ENCODE data around the gene XYLB.

Gene XYLB

DNA sequence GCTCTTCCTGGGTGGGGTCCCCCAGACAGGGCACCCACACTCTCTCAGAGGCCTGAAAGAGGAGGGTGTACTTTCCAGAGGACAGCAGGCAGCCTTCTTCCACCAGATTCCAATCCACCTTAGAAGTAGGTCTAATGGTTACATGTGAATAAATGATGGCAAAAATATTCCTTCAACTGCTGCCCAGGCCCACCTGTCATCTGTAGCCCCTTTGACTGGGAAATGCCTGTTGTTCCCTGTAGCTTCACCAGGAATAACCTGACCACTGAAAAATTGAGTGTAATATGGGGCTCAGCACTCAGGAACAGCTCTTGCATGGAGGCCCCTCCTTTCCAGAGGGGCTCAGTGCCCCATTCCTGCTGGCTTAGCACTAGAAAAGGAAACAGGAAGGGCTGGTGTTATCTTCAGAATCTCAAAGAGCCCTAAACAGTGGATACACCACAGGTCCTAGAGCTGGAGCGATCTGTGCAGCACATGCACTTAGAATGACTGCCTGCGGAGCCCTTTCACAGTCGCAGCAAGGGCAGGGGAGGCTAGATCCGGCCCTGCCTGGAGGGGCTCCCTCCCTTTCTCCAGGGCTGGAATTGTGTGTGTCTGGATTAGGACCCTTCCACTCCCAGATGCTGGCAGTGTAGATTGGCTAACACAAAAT lies 32.3 kb upstream of the XYLB start:
- Histone ChIP-seq H3K36me3 (replicated peaks) (no peaks in the 10 kb centered on the region), H3K27me3 (replicated peaks) (no peaks in the 10 kb centered on the region), H3K27ac (no peak overlapping the region), H3K4me3 (ENCODE audit: low read depth, low read length) (no peak overlapping the region)
- DNase-seq, result no peak
- in situ Hi-C loops (cut with HindIII; ENCODE audit: low pct_ligation_motif_present, low sequenced_read_pairs), result no loop called here
- TF ChIP-seq, protein P1, sequence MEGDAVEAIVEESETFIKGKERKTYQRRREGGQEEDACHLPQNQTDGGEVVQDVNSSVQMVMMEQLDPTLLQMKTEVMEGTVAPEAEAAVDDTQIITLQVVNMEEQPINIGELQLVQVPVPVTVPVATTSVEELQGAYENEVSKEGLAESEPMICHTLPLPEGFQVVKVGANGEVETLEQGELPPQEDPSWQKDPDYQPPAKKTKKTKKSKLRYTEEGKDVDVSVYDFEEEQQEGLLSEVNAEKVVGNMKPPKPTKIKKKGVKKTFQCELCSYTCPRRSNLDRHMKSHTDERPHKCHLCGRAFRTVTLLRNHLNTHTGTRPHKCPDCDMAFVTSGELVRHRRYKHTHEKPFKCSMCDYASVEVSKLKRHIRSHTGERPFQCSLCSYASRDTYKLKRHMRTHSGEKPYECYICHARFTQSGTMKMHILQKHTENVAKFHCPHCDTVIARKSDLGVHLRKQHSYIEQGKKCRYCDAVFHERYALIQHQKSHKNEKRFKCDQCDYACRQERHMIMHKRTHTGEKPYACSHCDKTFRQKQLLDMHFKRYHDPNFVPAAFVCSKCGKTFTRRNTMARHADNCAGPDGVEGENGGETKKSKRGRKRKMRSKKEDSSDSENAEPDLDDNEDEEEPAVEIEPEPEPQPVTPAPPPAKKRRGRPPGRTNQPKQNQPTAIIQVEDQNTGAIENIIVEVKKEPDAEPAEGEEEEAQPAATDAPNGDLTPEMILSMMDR (IDR thresholded peaks at IDR 0.05; ENCODE audit: low read depth, low read length, missing control alignments), result no peak

DNA sequence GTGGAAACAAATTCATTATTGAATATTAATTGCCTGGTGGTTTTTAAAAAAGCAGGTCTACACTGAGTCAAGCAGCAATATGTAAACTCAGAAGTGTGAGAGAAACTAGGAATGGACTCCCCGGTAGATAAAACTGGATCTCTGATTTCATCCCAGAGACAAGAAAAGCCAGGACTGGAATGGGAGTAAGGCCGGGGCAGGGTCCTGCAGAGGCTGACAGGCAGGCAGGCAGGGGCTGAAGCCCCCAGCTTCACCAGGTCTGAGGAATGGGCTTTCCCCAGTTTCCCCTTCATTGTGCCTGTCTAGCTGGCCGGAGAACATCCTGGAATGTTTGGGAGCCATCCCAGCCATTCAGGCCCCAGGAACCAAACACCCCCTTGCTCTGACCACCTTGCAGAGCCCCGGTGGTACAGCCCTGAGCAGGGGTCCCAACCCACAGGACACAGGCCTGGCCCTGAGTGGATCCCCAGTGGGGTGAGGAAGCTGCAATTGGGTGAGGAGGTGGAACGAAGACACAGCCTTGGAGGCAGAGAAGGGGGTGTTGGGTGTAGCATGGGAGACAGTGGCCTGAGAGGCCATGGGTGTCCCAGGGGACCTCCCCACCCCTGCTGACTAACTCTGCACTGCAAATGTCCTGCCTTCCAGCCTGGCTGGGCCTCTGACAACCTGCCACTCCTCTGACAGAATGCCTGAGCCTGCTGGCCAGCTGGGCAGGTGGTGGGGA lies 31.7 kb upstream of the XYLB start:
- no peak for DNase-seq
- H3K4me3 ChIP-seq (ENCODE audit: low read depth, low read length), result no peak overlapping the region
- TF ChIP-seq, protein P1 (IDR thresholded peaks at IDR 0.05; ENCODE audit: low read depth, low read length, missing control alignments), result no peak
- in situ Hi-C loops (cut with HindIII; ENCODE audit: low pct_ligation_motif_present, low sequenced_read_pairs), result no loop called here
- no peaks in the 10 kb centered on the region for H3K27me3 ChIP-seq (replicated peaks)
- no peaks in the 10 kb centered on the region for H3K36me3 ChIP-seq (replicated peaks)
- no peak overlapping the region for H3K27ac ChIP-seq

DNA sequence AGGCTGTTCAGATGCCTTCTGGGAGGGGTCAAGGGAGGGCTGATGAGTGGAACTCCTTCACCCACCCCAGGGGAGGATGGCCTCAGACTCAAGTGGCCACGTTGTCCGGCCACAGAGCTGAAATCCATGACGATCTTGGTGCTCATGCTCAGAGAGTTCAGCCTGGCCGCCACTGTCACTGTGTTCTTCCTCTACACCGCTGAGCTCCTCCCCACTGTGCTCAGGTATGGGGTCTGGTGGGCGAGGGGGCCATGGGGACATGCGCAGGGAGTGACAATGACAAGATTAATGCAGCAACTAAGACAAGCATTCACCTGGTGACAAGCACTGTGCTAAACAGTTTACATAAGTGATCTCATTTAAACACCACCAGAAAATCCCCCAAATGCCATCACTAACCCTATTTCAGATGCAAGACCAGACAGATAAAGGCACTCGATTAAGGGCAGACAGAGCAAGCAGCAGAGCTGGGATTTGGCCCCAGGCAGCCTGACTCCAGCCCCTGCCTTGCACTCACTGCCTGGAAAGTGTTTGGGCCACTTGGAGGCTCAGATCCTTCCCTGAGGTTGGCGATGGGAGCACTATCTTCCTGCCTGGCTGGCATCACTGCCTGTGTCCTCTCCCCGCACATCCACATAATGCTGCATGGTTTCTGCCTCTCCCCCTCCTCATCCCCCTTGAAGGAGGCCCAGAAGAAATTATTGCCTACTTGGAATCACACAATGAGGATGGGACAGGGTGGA lies 30.9 kb upstream of the XYLB start:
- H3K27ac ChIP-seq, result no peak overlapping the region
- in situ Hi-C loops (cut with HindIII; ENCODE audit: low pct_ligation_motif_present, low sequenced_read_pairs), result no loop called here

DNA sequence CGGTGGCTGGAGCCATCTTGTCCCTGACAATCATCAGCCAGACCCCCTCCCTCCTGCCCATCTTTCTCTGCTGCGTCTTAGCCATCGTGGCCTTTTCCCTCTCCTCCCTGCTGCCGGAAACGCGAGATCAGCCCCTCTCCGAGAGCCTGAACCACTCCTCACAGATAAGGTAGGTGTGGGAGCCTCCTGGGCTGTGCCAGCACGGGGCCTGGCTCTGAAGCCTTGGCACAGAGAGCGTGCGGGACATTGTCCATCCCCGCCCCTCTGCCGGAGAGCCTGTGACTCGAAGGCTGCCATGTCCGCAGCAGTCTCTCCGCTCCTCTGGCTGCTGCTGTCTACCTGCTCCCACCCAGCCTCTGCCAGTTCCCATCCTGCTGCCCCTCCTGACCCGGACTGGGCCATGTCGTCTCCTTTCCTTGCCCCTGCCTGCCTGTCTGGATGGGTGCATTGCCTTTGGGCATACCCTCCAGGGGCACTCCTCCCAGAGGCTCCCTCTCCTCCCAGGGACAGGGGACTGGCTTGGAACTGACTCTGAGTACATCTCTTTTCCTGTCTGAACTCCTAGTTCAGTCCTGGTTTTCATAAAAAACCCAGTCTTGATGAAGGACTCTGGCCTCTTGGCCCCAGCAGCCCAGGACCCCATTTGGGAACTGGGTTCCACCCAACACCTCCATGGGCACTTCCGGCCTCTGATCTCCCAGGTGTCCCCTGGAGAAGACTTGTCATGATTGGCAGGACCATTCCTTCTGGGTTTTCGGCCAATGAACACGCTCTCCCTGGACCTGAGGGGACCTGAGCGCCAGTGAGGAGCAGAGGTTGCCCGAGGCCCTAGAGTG lies 30.0 kb upstream of the XYLB start:
- TF ChIP-seq, protein P1 (IDR thresholded peaks at IDR 0.05; ENCODE audit: low read depth, low read length, missing control alignments), result no peak
- DNase-seq, result no peak
- H3K36me3 ChIP-seq (replicated peaks), result no peaks in the 10 kb centered on the region
- H3K27ac ChIP-seq, result no peak overlapping the region
- in situ Hi-C loops (cut with HindIII; ENCODE audit: low pct_ligation_motif_present, low sequenced_read_pairs), result no loop called here
- no peaks in the 10 kb centered on the region for H3K27me3 ChIP-seq (replicated peaks)
- no peak overlapping the region for H3K4me3 ChIP-seq (ENCODE audit: low read depth, low read length)

More for the DNA sequence above, 30.9 kb upstream of the XYLB start:
- DNase-seq, result no peak
- Histone ChIP-seq H3K4me3 (ENCODE audit: low read depth, low read length) (no peak overlapping the region), H3K27me3 (replicated peaks) (no peaks in the 10 kb centered on the region), H3K36me3 (replicated peaks) (no peaks in the 10 kb centered on the region)
- TF ChIP-seq, protein P1 (IDR thresholded peaks at IDR 0.05; ENCODE audit: low read depth, low read length, missing control alignments), result no peak

DNA sequence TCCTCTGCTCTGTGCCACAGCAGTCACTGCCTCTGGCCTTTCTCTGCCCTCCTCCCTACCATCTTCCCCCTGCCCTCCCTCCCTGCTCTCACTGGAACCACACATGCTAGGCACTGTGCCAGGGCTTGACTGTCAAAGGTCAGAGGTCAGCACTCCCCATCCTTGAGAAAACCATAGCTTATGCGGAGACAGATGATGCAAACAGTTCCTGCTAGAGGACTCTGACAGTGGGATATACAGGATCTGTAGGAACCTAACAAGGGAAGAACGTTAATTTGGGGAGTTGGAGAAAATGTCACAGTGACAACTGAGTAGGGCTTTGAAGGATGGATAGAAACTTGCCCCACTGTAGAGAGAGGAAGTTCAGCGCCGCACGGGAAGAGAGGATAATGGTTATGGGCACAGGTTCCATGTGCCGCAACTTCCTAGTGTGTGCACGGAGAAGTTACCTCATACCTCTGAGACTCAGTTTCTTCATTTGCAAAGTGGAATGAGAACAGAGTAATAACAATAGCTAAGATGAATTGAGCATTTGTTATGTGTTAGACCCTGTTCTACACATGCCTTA lies 29.3 kb upstream of the XYLB start:
- H3K27me3 ChIP-seq (replicated peaks), result no peaks in the 10 kb centered on the region
- in situ Hi-C loops (cut with HindIII; ENCODE audit: low pct_ligation_motif_present, low sequenced_read_pairs), result no loop called here
- DNase-seq, result no peak
- TF ChIP-seq, protein P1 (IDR thresholded peaks at IDR 0.05; ENCODE audit: low read depth, low read length, missing control alignments), result no peak
- no peak overlapping the region for H3K4me3 ChIP-seq (ENCODE audit: low read depth, low read length)
- no peak overlapping the region for H3K27ac ChIP-seq
- H3K36me3 ChIP-seq (replicated peaks), result no peaks in the 10 kb centered on the region

All from brain microvascular endothelial cell (primary cell).